GM19351 (cell line): ENCODE results near the gene PRR36.

ENCODE experiments used
- ATAC-seq: cut with Tn5 transposase; IDR thresholded peaks from one replicate; pipeline ENCODE4 v1.9.1; 2021; ENCODE audit warnings: mild to moderate bottlenecking, moderate library complexity; ENCODE audit not compliant: unreplicated experiment

Gene PRR36

DNA sequence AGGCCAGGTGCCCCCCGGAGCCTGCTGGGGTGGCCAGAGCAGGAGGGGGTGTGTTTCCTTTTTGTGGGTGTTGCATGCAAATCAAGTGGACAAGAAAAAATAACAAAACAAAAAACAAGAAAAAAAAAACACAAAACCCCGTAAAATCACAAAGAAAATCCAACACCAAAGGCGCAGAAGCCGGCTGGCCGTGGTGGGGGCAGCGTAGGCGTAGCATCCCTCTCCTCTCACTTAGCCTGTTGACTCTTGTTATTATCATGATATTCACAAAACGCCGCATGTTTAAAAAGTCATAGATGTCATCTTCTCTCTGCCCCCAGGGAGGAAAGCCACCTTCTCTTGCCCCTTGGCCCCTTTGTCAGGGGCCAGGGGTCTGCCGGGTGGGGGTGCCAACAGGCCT is 39.5 kb upstream of the PRR36 start:
- ATAC-seq: no peak

DNA sequence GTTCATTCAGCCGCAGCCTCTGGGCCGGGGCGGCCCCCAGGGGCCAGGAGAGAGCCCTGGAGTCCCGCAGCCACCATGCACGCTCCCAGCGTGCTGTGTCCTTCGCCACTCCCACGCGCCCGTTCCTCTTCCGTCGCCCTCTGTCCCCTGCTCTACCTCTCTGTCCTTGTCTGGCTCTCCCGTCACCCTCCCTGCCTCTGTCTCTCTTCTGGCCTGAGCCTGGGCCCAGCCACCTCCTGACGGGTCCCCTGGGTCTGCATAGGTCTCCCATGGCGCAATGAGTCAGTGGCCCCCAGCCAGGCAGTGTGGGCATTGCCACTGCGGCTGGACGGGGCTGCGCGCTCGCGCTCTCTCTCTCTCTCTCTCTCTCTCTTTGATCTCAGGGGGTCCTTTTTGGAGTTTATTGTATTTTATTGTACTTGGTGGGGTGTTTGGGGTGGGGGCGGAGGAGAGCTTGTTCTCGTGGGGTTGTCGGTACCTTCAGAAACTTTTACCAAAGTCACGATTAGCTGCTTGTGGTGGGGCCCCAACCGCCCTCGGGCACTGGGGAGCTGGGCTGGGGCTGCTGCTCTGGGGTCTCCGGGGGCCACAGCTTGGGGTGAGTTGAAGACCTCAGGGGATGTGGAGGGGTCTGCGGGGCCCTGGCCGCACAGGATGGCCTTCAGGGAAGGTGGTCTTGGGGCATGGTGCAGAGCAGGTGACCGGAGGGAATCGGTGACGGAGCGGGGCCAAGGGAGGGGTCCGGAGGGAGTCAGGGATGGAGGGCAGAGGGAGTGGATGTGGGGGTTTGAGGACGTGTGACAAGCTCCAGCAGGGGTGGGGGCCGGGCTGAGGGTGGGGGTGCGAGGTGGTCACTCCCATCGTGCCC is 38.7 kb upstream of the PRR36 start:
- no peak for ATAC-seq

DNA sequence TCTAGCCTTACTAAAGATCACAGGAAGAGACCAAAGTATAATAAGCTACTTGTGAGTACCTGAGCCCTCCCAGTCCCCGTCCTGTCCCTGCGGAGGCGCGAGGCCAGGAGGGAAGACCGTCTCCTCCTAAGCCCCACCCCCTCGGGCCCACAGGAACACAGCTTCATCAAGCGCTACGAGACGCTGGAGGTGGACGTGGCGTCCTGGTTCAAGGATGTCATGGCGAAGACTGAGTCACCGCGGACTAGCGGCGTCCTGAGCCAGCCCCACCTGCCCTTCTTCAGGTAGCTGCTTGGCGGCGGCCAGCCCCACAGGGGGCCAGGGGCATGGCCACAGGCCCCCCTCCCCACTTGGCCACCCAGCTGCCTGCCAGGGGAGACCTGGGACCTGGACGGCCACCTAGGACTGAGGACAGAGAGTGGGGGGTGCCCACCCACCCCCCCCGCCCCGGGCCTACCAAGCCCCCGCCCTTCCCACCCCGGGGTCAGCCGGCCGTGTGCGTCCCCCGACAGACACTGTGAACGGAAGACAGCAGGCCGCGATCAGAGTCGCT is 38.0 kb upstream of the PRR36 start:
- no peak for ATAC-seq

DNA sequence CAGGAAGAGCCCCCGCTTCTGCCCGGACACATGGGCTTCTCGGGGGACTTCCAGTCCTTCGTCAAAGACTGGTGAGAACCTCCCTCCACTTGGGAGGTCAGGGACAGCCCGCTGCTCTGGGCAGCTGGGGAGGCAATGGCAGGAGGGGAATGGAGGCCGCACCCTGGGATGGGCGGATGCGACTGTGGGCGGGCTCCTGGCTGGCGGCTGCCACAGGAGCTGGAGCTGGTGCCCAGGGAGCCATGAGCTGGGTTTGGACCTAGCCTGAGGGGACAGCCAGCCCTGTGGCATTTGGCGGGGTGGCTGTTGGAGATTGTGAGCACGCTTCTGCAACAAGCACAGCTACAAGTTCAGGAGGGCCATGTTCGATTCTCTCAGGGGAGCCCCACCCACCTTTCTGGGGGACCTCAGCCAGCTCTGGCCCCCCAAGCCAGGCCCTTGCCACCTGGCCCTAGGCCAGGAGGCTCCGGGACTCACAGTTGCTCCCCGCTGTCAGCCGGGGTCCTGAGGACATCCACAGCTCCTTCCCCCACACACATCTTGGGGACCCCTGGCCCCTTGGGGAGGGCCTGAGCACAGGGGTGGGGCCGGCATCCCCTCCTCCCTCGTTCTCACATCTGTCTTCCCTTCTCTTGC is 37.4 kb upstream of the PRR36 start:
- no peak for ATAC-seq

DNA sequence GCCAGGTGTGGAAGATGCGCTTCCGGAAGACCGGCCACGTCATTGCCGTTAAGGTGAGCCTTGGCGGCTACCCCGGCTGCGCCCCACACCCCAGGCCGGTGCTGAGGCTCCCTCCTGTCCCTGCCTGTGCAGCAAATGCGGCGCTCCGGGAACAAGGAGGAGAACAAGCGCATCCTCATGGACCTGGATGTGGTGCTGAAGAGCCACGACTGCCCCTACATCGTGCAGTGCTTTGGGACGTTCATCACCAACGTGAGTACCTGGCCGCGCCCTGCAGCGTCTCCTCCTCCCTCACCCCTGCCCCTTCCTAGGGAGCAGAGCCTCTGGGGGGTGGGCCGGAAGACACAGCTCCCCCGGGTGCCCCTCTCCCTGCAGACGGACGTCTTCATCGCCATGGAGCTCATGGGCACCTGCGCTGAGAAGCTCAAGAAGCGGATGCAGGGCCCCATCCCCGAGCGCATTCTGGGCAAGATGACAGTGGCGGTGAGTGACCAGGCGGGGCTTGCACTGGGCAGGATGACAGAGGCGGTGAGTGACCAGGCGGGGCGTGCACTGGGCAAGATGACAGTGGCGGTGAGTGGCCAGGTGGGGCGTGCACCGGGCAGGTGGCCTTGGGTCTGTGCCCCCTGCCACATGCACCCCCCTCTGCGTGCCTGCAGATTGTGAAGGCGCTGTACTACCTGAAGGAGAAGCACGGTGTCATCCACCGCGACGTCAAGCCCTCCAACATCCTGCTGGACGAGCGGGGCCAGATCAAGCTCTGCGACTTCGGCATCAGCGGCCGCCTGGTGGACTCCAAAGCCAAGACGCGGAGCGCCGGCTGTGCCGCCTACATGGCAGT is 36.4 kb upstream of the PRR36 start:
- ATAC-seq: no peak

DNA sequence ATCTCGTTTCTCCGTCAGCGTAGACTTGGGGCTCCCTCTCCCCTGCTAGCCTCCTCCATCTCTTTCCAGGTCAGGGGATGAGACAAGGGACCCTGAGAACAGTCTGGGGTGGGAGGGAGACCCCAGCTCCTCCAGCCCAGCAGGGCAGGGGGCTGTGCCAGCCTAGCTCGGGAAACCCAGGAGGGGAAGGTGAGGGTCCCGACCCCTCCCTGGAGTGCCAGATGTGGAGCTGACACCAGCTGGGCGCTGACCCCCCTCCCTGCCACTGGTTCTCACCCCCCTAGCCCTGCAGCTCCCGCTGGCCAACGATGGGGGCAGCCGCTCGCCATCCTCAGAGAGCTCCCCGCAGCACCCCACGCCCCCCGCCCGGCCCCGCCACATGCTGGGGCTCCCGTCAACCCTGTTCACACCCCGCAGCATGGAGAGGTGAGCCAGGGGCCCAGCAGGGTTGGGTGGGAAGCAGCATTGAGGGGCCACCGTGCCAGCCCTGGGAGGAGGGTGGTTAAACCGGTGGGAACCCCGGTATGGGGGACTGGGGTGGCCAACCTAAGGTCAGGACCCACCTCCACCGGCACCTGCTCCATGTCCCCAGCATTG is 35.4 kb upstream of the PRR36 start:
- no peak for ATAC-seq

DNA sequence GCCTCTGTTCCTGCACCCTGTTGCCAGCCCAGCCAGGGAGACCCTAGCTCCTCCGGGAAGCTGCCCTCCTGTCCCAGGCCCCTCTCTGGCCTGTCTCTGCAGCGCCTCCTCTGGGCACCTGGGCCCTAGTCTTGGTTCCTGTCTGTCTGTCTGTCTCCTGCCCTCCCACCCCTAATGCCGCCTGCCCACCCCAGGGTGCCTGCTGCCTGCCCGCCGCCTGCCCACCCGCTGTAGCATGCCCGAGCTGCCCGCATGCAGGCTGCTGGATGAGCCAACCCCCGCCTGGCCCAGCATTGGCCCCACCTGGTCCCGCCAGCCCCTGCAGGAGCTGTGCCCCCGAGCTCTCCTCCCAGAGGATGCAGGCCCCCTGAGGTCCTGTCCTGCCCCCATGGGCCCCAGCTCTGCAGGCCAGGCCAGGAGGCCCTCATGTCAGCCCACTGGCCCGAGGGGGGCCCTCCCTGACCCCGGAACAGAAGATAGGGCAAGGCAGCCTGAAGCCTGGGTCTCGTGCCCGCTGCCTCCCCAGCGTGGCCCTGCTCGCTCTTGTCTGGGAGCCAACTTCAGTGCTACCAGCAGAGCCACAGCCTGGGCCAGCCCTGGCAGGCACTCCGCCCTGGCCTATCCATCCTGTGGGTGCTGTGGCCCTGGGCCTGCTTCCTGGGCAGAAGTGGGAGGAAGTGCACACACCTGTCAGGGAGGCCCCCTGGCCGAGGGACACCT is 34.7 kb upstream of the PRR36 start:
- no peak for ATAC-seq

DNA sequence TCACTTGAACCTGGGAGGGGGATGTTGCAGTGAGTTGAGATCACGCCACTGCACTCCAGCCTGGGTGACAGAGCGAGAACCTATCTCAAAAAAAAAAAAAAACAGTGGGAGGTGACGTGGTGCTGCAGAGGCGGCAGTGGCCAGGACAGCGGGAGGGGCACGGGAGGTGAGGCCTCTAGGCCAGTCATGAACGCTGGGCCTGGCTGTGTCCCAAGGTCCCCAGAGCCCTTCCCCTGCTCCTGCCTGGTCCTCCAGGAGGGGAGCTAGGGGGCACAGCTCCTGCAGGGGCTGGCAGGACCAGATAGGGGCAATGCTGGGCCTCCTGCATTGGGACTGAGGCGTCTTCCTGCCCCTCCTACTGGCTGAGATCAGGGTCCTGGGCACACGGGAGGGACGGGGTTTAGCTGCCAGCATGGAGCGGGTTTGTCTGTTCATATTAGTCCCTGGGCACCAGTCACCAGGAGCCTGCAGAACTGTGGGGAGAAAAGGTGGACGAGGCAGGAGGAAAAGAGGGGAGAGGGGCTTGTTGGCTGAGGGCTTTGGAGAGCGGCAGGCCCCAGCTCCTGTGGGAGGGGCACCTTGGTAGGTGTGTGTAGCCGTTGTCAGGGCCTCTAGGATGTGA is 34.0 kb upstream of the PRR36 start:
- no peak for ATAC-seq

DNA sequence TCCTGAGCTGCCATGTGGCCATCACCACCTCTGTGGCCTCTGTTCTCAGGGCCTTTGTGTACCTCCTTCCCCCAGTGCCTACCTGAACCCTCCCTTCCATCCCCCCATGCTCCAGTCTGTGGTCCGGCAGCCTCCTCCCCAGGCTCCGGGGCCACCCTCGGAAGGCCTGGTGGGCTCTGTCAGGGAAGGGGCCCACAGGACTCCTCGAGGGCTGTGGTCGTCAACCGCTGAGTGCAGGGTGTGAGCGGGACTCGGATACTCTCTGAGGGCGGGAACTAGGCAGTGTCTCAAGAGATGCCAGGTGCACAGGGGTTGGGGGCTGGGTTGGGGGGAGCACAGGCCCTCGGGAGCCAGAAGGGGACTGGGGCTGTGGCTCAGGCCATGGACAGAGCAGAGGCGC is 33.4 kb upstream of the PRR36 start:
- ATAC-seq: no peak

DNA sequence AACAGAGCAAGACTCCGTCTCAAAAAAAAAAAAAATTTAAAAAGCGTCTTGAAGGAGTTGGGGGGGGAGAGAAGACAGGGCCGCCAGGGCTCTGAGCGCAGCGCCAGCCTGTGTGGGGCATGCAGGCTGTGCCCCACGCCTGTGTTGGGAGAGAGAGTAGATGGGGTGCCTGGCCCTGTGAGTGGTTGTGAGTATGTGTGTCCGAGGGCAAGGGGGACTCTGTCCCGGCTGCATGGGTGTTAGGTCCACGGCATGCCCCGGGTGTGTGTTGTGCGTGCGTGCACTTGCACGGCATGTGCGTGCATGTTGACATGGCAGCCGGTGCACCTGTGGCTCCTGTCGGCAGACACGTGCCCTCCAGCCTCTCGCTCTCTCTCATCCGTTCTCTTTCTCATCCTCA is 32.9 kb upstream of the PRR36 start:
- ATAC-seq: no peak

DNA sequence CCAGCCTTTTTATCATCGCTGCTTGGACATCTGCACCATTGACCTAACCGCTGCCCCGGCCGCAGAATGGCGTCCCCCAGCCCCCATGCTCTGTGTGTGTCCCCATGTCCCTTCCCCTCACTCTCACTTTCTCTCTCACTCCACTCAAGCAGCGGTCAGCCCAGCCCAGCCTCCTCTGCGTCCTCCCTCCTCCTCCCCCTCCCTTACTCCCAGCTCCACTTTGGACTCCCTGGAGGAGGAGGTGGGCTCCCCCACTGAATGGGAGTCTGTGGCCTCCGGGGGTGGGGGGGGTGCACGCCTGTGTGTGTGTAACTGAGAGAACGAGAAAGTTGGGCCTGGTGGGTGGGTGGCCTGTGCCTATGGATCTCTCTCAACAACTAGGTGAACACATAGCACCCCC is 31.7 kb upstream of the PRR36 start:
- ATAC-seq: no peak

DNA sequence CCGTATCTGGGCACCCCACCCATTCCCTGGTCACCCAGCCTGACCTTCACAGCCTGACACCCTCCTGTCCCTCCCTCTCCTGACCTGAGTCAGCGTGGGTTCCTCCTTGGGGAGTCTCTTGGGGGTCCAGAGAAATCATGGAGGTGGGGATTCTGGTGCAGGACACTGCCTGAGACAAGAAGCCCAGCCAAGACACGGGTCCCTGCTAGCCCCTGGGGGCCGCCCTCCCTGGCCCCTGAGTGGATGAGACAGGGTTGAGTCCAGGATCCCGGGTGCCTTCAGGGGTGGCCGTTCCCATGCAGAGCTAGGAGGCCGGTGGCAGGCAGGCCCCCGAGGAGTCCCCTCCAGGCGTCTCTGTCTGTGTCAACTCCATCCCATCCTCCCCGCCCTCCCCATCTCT is 31.1 kb upstream of the PRR36 start:
- no peak for ATAC-seq

DNA sequence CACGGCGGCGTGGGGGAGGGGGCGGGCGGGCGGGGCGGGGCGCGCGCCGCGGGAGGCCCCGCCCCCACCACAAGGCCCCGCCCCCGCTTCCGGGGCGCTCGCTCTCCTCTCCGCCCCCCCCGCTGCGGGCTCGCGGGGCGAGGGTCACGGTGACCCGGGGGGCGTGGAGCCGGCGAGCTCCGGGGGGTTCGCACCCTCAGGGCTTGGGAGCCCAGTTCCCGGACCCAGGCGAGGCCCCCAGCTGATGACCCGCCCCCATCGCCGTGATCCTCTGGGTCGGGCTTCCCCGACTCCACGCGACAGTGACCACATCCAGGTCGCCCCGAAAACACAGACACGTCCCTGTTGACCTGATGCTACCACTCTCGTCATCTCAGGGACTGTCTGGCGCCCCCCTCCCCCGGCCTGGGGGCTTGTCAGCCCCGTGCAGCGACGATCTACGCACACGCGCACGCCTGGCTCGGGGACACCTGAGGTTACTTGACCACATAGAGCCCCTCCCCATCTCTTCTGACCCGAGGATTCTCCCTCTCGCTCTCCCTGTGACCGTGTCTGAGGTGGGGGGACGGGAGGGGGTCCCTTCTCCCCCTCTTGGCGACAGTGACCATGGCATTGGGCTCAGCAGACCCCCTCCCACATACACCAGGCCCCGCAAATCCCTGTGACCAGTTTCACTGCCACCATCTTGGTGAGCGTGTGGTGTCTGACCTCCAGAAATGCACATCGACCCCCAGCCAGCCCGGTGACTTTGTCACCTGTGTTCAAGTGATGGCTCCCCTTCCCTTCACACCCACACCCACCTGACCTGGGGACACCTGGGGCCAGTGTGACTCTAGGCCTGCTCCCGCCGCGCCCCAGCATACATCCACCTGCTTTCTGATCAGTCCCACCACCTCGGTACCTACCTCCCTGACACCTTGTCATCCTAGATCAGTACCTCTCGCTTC is 30.2 kb upstream of the PRR36 start:
- peak; percentile 31 for ATAC-seq

DNA sequence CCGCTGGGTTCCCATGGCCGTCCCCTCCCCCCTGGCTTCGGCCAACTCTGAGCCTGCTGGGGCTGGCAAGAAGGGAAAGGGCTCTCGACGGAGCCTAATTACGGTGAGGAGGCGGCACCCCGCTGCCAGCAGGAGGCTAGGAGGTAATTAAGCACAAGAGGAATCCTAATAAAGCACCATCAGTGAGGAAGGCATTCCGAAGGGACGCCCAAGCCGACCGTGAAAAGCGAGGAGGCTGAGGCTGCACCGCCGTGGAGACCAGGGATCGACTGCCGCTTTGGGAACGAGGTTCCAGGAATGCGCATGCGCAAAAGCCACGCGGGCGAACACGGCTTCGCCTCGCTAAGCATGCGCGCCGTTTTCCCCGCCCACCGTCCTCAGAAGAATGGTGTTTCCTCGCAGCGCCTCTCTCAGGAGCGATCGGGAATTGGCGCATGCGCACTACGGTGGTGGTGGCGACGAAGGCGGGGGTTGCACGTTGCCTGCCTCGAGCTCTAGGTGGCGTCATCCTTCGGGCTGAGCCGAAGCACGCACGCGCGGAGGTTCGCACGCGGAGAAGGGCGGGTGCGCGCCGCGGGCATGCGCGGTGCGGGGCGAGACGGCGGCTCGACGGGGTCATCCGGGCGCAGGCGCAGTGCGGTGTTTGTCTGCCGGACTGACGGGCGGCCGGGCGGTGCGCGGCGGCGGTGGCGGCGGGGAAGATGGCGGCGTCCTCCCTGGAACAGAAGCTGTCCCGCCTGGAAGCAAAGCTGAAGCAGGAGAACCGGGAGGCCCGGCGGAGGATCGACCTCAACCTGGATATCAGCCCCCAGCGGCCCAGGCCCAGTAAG is 29.3 kb upstream of the PRR36 start, which contains the start of gene MAP2K7:
TSS of gene MAP2K7 (plus strand) at position 634 of the 830 bp plus-strand sequence. CDS start at position 702, 68 bp downstream.
- peak; percentile 80 for ATAC-seq

DNA sequence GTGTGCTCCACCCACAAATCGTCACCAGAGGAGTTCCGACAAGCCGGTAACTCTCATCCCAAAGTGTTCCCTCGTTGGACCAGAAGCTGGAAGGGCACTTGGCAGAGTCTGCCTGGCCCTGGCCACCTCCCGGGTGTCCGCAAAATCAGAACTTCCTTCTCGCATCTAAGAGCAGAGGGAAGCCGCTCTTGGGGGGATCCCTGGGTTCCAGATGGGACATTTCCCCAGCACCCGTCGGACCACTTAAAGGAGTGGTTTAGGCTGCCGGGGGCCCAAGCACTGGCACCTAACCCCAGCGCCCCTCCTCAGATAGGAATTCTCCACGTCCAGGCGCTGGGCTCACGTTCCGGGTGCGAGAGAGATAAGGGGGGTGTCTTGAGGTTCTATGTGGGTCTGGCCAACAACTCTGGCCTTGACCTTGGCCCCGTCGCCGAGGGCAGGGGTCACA is 28.6 kb upstream of the PRR36 start:
- no peak for ATAC-seq

DNA sequence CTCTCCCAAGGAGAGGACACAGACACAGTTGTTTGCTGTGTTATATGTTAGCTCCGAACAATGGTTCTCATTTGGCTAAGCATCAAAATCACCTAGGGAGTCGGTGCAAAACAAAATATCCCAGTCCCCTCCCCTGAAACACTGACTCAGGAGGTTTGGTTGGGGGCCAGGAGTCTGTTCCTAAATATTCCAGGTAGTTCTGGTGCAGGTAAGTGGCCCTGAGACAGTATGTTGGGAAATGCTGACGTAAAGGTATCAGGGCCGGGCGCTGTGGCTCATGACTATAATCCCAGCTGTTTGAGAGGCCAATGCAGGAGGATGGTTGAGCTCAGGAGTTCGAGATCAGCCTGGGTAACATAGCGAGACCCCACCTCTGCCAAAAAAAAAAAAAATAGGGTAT is 27.1 kb upstream of the PRR36 start:
- ATAC-seq: no peak

DNA sequence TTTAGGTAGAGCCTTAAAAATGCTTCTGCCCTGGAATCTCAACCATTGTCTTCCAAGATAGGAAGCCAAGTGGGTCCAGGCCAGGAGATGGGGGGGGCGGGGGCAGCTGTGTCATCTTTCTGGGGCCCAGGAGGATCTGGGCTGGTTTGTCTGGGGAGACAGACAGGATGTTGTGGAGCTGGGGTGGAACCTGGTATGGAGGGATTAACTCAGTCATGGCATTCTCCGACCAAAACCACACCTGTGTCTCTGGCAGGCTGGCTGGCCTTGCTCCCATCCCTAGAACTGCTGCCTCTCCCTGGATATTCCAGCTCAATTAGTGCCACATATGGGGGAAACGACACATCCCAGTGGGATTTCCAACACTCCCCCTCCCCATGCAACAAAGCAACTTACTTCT is 26.7 kb upstream of the PRR36 start:
- no peak for ATAC-seq

DNA sequence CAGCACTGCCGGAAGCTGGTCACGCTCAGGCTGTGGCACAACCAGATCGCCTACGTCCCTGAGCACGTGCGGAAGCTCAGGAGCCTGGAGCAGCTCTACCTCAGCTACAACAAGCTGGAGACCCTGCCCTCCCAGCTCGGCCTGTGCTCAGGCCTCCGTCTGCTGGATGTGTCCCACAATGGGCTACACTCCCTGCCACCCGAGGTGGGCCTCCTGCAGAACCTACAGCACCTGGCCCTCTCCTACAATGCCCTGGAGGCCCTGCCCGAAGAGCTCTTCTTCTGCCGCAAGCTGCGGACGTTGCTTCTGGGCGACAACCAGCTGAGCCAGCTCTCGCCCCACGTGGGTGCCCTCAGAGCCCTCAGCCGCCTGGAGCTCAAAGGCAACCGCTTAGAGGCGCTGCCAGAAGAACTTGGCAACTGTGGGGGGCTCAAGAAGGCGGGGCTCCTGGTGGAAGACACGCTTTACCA is 26.2 kb upstream of the PRR36 start:
- ATAC-seq: no peak
